SJCRH30 (cell line): ENCODE results near the gene NFATC1. TPM values are rescaled to one million over a fixed set of nuclear protein-coding genes. Genes with fewer than 3 reads are reported as not detected.

Source experiments
- DNase-seq, 2 experiments: peaks; one replicate each; pipeline ENCODE4 v3.0.0-alpha.2; 2015 to 2020
- H3K27ac ChIP-seq: fragments of 250-450 bp; sonication (Bioruptor Pico); 2 replicates; pipeline ENCODE4 v1.5.1; 2020; ENCODE audit warnings: mild to moderate bottlenecking, moderate library complexity
- H3K27me3 ChIP-seq: fragments of 250-450 bp; sonication (Bioruptor Pico); 2 replicates; pipeline ENCODE4 v1.5.1; 2020; ENCODE audit warnings: mild to moderate bottlenecking, moderate library complexity
- H3K36me3 ChIP-seq: fragments of 250-450 bp; sonication (Bioruptor Pico); 2 replicates; pipeline ENCODE4 v1.5.1; 2020; ENCODE audit warnings: mild to moderate bottlenecking, moderate library complexity
- H3K4me1 ChIP-seq: fragments of 250-450 bp; sonication (Bioruptor Pico); 2 replicates; pipeline ENCODE4 v1.5.1; 2020; ENCODE audit warnings: mild to moderate bottlenecking, moderate library complexity
- H3K4me3 ChIP-seq: fragments of 250-450 bp; sonication (Bioruptor Pico); 2 replicates; pipeline ENCODE4 v1.5.1; 2020; ENCODE audit warnings: mild to moderate bottlenecking, moderate library complexity
- H3K9me3 ChIP-seq: fragments of 250-450 bp; sonication (Bioruptor Pico); replicated peaks from 2 replicates; pipeline ENCODE4 v1.5.1; 2020; ENCODE audit warnings: mild to moderate bottlenecking, moderate library complexity
- total RNA-seq: library from RNA; depleted of rRNA; stranded (reverse); fragments of >200 nt; shearing (Covaris generic); gene quantifications from 2 replicates; pipeline ENCODE4 v1.2.3, GENCODE V29; 2014

The NFATC1 gene
- total RNA-seq, 1 experiment from 2014 or later: 5.7 TPM

DNA sequence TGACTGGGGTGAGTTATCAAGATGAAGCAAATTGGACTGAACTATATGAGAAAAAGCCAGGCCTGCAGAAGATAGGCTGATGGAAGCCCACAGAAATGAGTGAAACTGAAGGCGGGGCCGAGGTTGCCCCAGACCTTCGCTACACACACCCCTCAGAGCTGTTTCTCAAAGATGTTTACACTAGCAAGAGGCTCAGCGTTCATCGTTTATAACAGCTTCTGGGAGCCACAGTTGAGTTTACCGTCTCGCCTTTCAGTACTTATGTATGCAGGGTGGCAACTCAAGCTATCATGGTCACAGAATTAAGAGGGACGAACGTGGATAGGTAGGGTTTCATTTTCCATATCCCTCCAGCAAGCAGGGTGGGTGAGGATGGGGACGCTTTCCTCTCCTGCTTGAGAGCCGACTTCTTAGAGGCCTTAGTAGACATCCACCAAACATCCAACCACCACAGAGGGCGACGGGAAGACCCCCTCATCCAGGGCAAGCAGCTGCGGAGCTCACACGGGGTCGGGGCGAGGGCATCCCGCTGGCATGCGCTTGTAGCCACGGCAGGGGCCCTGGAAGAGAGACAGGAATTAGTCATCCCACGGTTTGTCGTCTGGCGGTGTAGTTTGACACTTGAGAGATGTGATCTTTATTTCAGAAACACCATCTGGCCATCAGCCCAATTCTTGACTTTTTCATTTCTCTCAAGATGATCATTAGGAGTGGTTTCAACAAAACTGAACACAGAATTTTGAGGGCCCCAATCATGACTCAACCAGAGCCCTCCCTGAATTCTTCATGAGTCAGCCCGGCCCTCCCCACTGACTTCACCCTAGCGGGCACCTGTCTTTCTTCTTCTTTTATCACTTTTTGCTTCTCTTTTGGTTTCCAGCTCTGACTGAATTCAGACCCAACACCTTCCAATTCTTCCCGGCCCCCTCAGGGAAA lies 174.8 kb downstream of the NFATC1 start:
- Histone ChIP-seq H3K4me3 (peak overlapping the region; percentile 26), H3K27me3 (no peaks in the 10 kb centered on the region), H3K9me3 (peaks cover 6% of the 10 kb centered on the region; the same call in 1 of the 2 replicates), H3K36me3 (no peaks in the 10 kb centered on the region), H3K4me1 (peaks cover 53% of the 10 kb centered on the region), H3K27ac (peak overlapping the region; percentile 87)
- peak; percentile 76 to 78 for DNase-seq

- no peak for DNase-seq
- H3K4me3 ChIP-seq: peak overlapping the region; percentile 26
- H3K9me3 ChIP-seq: peaks cover 6% of the 10 kb centered on the region; the same call in 1 of the 2 replicates
- H3K27me3 ChIP-seq: no peaks in the 10 kb centered on the region
- H3K27ac ChIP-seq: peak overlapping the region; percentile 87
- no peaks in the 10 kb centered on the region for H3K36me3 ChIP-seq
- peaks cover 57% of the 10 kb centered on the region for H3K4me1 ChIP-seq
Measured at GRCh38 chr18:79571211-79572092, 175.7 kb downstream of the NFATC1 start.

- no peak for DNase-seq
- peaks cover 6% of the 10 kb centered on the region; the same call in 1 of the 2 replicates for H3K9me3 ChIP-seq
- H3K36me3 ChIP-seq: no peaks in the 10 kb centered on the region
- no peak overlapping the region for H3K4me3 ChIP-seq
- H3K27me3 ChIP-seq: no peaks in the 10 kb centered on the region
- peaks cover 55% of the 10 kb centered on the region for H3K4me1 ChIP-seq
- H3K27ac ChIP-seq: no peak overlapping the region
Measured at GRCh38 chr18:79572093-79572780, 176.5 kb downstream of the NFATC1 start.

GRCh38 chr18:79572848-79573451 lies 177.2 kb downstream of the NFATC1 start:
- H3K9me3 ChIP-seq: peaks cover 6% of the 10 kb centered on the region; the same call in 1 of the 2 replicates
- DNase-seq: no peak
- no peak overlapping the region for H3K27ac ChIP-seq
- H3K4me1 ChIP-seq: peaks cover 53% of the 10 kb centered on the region
- no peaks in the 10 kb centered on the region for H3K36me3 ChIP-seq
- no peaks in the 10 kb centered on the region for H3K27me3 ChIP-seq
- H3K4me3 ChIP-seq: no peak overlapping the region

- Histone ChIP-seq H3K36me3 (no peaks in the 10 kb centered on the region), H3K27me3 (no peaks in the 10 kb centered on the region), H3K9me3 (peaks cover 6% of the 10 kb centered on the region; the same call in 1 of the 2 replicates), H3K4me3 (no peak overlapping the region), H3K27ac (no peak overlapping the region), H3K4me1 (peaks cover 44% of the 10 kb centered on the region)
- DNase-seq: no peak
Measured at GRCh38 chr18:79573921-79574491, 178.3 kb downstream of the NFATC1 start.

GRCh38 chr18:79574938-79575525 lies 179.3 kb downstream of the NFATC1 start:
- Histone ChIP-seq H3K4me1 (peaks cover 37% of the 10 kb centered on the region), H3K27ac (peak overlapping the region; percentile 85), H3K36me3 (no peaks in the 10 kb centered on the region), H3K27me3 (no peaks in the 10 kb centered on the region), H3K9me3 (peaks cover 6% of the 10 kb centered on the region; the same call in 1 of the 2 replicates), H3K4me3 (no peak overlapping the region)
- DNase-seq: peak in 1 of 2 experiments; percentile 47

- H3K4me3 ChIP-seq: peak overlapping the region; percentile 48
- DNase-seq: peak; percentile 88 to 90
- peaks cover 6% of the 10 kb centered on the region; the same call in 1 of the 2 replicates for H3K9me3 ChIP-seq
- peaks cover 29% of the 10 kb centered on the region for H3K4me1 ChIP-seq
- H3K27me3 ChIP-seq: no peaks in the 10 kb centered on the region
- peak overlapping the region; percentile 85 for H3K27ac ChIP-seq
- H3K36me3 ChIP-seq: no peaks in the 10 kb centered on the region
Measured at GRCh38 chr18:79575891-79576685, 180.4 kb downstream of the NFATC1 start.

DNA sequence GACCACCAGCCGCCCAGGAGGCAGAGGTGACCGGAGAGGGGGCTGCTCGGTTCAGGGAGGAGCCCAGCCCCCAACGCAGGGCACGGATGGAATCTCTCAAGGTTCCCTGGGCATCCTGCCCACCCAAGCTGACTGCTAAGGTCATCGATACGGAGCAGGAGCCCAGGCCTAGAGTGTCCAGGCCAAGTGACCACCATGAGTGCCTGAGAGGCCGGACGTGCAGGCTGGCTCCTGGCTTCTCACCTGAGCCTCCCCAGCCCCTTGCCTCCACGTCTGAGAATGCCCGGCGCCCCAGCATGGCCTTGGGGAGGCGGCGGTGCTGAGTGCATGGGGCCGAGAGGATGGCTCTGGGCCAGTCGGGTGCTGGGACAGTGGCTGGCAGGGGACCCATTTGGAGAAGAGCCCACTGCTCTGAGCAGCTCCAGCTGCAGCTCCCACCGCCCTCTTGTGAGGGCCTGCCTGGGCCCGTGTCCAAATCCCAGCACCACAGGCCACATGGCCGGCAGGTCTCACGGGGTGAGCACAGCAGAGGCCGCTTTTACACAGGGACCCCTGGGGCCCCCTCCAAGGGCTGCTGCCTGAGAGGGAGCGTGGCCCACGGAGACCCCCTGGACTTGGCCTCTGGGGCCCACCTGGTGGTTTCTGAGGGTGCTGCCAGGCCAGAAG lies 181.1 kb downstream of the NFATC1 start:
- Histone ChIP-seq H3K9me3 (peaks cover 6% of the 10 kb centered on the region; the same call in 1 of the 2 replicates), H3K4me3 (peak overlapping the region; percentile 48), H3K27me3 (no peaks in the 10 kb centered on the region), H3K36me3 (0 out of 2 replicates have a peak, but pooled peaks cover 2% of the 10 kb centered on the region), H3K27ac (peak overlapping the region; percentile 85), H3K4me1 (peaks cover 23% of the 10 kb centered on the region)
- peak; percentile 59 to 62 for DNase-seq

DNA sequence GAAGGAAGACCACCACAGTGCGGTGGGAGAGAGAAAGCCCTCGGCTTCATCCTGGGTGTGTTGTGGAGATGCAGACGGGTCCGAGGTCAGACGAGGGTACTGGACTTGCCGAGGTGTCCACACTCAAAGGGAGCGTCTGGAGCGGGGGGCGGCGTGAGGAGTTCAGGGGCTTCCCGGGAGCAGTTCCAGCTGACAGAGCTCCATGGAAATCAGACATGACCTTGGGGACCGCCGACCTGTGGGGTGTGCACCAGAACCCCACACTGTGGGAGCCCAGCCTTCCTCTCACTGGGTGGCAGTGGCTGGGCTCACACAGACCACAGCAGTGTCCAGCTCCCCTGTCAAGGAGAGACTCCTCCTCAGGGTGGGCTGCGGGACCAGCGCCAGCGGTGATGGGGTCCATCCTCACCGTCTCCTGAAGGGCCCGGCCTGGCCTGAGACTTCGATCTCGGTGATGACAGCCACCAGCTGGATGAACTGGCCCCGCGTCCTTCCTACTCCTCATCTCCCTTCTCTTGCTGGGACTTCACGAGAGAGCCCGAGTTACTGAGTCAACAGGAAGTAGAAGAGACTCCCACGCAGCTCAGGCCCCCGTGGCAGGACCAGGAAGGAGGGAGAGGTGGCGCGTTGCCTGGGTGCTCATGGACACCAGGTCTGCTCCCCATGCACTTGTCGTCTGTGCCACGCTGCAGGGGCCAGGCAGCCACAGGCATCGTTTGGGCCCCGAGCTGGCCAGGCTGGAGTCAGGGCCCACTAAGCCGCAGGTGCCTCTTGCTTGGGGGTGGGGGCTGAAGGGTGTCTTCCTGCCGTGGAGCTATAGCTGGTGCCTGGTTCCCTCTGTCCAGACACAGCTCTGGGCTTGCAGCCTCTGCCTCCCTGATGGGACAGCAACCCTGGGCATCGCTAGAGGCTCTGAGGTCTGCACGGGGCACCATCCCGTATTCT lies 182.0 kb downstream of the NFATC1 start:
- Histone ChIP-seq H3K27ac (peak overlapping the region; percentile 85), H3K9me3 (peaks cover 6% of the 10 kb centered on the region; the same call in 1 of the 2 replicates), H3K4me3 (peak overlapping the region; percentile 48), H3K4me1 (peaks cover 23% of the 10 kb centered on the region), H3K27me3 (no peaks in the 10 kb centered on the region), H3K36me3 (peaks cover 6% of the 10 kb centered on the region; the same call in 1 of the 2 replicates)
- no peak for DNase-seq

DNA sequence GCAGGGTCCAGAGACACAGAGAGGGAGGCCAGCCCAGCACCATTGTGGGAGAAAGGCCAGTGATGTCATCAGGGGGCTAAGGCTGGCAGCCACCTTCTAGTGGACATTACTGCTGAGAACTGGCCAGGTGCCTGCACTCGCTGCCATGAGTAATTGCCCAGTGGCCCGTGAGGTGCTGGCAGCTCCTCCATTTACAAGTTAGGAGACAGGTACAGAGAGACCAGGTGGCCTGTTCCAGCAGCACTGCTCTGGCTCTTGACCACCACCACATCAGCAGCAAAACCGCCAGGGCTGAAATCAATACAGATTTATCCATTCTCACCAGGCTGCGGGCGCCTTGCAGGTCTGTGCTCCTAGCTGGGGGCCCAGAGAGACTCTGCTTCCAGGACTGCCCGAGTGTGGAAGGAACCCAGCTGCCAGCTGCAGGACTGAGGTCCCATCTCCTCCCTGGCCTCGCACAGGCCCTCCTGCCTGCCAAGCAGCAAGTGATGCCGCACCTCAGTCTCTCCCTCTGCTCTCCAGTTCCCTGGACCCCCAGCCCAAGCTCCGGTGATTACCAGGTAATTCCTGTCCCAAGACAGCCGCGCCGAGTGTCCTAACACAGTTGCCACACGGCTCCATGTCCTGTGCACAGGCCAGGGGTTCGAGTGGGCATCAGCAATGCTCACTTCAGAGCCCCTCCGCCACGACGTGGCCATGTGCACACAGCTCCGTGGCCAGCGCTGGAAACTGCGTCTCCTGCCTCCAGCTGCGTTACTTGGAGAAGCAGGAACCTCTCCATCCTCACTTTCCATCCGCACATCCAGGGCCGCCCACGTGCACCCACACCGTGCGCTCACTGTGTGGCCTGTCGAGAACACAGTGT lies 182.9 kb downstream of the NFATC1 start:
- H3K36me3 ChIP-seq: peaks cover 6% of the 10 kb centered on the region; the same call in 1 of the 2 replicates
- H3K4me3 ChIP-seq: no peak overlapping the region
- no peaks in the 10 kb centered on the region for H3K27me3 ChIP-seq
- H3K27ac ChIP-seq: no peak overlapping the region
- peaks cover 23% of the 10 kb centered on the region for H3K4me1 ChIP-seq
- H3K9me3 ChIP-seq: no peaks in the 10 kb centered on the region
- no peak for DNase-seq
